HG02840 (cell line): ENCODE results near the gene ALG14.
"Not testable (repeated sequence)": the region's sequence is repeated elsewhere in the genome, so short reads cannot be mapped to it uniquely, and the experiment has no call there.

Experiments
- ATAC-seq: cut with Tn5 transposase; IDR thresholded peaks from one replicate; pipeline ENCODE4 v1.9.1; 2021; ENCODE audit warnings: mild to moderate bottlenecking, moderate library complexity, moderate number of reproducible peaks; ENCODE audit not compliant: unreplicated experiment, low FRiP score

The ALG14 gene

DNA sequence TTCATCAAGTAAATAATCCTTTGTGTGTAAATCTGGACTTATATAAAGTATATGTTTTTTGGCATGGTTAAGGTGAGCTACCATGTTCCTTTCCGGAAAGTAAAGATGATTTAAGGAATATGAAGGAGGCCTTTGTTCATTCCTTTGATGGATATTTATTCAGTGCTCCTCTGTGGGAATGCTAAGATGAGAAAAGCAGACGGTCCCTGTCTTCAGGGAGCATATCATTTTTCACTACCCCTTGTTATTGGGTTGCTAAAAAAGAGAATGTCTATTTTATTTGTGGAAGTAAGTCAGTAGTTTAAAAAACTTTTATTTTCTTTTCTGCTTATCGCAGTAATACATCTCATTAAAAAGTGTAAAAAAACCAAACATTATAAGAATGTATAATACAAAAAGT is 110.8 kb downstream of the ALG14 start:
- ATAC-seq, result no peak

- no peak for ATAC-seq
These were observed 111.2 kb downstream of the ALG14 start for GRCh38 chr1:94961582-94961981.

DNA sequence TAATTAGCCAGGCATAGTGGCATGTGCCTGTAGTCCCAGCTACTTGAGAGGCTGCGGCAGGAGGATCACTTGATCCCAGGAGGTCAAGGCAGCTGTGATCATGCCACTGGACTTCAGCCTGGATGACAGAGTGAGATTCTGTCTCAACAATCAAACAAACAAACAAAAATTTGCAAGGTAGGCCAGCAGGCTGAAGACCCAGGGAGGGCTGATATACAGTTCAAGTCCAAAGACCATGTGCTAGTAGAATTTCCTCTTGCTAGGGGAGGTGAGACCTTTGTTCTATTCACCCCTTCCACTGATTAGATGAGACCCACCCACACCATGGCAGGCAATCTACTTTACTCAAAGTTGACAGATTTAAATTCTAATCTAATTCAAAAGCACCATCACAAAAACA is 114.7 kb downstream of the ALG14 start:
- ATAC-seq, result no peak

- no peak for ATAC-seq
These were observed 116.8 kb downstream of the ALG14 start for GRCh38 chr1:94955767-94956632.

DNA sequence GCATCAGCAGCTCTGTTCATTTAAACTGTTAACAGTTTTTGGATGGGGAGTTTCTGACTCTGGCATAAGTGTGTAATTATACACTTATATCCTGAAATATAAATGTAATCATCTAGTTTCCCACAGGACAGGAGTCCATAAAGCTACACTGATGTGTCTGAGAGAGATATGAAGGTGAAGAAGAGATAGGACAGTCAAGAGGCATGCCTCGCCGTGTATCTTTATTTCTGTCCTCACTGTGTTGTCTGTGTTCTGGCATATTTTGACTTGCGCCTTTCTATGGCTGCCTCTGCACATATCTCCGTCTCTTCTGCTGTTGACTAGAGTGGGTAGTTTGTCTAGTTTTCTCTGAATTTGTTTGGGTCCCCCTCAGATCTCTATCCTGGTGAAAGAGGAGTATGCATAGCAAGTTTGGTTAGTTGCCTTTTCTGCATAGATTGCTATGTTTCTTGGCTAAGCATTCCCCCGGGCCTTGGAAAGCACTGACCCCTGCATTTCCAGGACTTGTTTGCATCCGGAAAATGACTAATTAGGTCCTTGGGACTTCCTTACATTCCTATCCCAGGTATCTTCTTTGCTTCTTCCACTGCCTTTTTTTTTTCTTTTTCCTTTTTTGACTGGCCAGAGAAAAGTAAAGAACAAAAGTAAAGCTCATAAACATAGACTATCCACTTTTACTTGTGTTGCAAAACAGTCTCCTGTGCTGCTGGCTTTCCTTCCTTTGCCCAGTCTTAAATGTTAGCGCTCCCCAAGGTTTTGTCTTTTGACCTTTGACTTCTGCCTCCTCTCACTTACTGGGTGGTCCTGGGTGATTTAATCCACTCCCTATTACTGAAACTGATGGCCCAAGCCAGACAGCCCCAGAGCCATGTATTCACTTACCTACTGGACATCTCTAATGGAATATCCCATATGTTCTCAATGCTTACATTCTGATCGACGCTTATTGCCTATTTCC is 118.2 kb downstream of the ALG14 start:
- ATAC-seq, result no peak

GRCh38 chr1:94953746-94954145 is 119.0 kb downstream of the ALG14 start:
- no peak for ATAC-seq

DNA sequence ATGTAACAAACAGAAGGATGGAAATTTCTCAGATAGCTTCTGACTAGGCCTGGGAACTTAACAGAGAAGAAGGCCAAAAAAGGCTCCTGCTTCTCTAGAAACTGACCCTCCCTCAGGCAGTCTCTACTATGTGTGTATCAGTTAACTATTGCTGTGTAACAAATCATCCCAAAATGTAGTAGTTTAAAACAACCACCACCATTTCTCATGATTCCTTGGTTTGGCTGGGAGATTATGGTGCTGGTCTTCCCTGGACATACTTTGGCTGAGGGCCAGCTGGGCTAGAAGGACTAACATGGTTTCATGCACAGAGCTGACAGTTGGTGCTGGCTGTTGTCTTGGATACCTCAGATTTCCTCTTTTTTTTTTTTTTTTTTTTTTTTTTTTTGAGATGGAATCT is 119.6 kb downstream of the ALG14 start:
- ATAC-seq, result no peak

DNA sequence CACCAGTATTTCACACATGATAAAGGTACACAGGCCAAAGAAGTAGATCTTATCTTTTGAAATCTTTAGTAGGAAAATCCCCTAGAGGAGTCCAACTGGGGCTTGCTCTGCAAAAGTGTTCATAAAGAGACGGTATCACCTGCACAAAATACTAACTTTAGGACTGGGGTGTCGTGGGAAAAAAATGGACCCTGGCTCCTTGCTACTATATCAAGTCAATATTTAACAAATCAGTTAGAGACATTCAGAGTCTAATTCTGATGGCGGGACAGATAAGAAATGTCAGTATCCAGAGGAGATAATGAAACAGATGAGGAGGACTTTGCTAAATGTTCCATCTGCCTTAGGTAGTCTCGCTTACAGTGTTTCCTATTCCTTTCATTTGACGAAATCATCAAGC is 120.2 kb downstream of the ALG14 start:
- ATAC-seq, result no peak

DNA sequence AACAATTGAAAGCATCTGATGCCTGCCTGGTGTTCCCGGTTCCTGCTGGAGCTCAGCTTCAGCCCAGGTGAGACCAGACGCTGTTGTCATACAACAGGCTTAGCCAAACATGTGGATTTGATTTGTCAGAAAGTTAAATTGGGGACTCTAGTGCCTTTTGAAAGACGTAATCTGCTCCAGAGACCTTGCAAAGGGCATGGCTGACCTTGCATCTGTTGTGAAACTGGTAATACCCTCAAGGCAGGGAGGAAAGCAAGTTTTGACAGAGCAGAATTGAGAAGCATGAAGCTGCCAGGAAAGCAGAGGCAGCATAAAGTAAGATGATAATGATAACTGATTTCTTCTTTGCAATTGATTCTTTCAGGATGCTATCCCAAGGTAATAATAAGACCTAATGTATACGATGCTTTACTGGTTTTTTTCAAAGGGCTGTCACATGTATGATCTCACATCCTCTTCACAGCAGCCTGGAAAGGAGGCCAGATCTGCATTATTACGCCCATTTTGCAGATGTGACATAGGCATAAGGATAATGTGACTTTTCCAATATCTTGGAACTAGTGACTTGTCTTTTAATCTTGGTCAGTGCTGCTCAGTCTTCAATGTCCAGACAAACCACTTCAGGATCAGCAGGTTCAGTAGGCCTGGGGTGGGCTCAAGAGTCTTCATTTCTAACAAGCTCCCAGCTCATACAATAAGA is 121.1 kb downstream of the ALG14 start:
- ATAC-seq, result no peak

- no peak for ATAC-seq
These were observed 121.7 kb downstream of the ALG14 start for GRCh38 chr1:94951046-94951445.

- ATAC-seq, result no peak
These were observed 122.8 kb downstream of the ALG14 start for GRCh38 chr1:94949681-94950661.

- ATAC-seq, result no peak
These were observed 125.3 kb downstream of the ALG14 start for GRCh38 chr1:94947437-94947836.

DNA sequence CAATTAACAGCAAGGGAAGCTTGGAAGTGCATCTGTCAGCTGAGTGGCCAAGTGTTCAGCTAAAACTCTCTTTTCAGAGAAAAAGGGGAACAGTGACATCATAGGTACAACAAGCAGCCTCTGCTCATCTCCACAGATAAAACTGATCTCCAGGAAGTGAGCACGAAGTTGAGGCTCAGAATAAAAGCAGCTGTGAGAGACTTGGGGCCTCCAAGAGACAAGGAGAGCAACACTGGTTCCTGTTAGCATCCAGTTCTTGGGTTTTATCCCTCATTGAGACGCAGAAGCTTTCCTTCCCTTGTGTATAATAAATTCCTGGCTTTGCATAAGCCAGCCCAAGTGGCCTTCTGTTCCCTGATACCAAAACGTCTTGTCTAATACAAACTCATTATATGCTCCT is 125.9 kb downstream of the ALG14 start:
- no peak for ATAC-seq

GRCh38 chr1:94942171-94943128 is 130.3 kb downstream of the ALG14 start:
- ATAC-seq, result no peak

DNA sequence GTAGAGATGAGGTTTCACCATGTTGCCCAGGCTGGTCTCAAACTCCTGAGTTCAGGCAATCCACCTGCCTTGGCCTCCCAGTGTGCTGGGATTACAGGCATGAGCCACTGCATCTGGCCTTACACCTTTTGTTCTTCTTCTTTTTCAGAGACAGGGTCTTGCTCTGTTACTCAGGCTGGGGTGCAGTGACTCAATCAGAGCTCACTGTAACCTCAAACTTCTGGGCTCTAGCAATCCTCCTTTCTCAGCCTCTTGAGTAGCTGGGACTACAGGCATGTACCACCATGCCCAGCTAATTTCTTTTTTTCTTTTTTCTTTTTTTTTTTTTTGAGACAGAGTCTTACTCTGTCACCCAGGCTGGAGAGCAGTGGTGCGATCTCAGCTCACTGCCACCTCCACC is 131.3 kb downstream of the ALG14 start:
- not testable (repeated sequence) for ATAC-seq

GRCh38 chr1:94940738-94941137 is 132.0 kb downstream of the ALG14 start:
- no peak for ATAC-seq

DNA sequence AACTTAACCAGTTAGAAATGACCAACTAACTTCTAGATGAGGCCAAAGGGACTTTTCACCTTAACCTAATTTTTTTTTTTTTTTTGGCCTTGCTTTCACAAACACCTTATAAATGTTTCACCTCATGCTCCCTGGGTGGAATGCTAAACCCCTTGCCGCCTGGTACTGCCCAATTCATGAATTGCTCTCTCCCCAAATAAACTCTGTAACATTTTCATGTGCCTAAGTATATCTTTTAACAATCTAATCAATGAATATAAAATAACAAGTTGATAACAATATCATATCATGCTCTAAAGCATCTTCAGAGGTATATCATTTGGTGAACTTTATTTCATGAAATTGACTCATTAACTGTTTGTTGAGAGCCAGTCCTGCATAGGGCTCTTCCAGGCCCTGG is 134.9 kb downstream of the ALG14 start:
- ATAC-seq, result no peak

DNA sequence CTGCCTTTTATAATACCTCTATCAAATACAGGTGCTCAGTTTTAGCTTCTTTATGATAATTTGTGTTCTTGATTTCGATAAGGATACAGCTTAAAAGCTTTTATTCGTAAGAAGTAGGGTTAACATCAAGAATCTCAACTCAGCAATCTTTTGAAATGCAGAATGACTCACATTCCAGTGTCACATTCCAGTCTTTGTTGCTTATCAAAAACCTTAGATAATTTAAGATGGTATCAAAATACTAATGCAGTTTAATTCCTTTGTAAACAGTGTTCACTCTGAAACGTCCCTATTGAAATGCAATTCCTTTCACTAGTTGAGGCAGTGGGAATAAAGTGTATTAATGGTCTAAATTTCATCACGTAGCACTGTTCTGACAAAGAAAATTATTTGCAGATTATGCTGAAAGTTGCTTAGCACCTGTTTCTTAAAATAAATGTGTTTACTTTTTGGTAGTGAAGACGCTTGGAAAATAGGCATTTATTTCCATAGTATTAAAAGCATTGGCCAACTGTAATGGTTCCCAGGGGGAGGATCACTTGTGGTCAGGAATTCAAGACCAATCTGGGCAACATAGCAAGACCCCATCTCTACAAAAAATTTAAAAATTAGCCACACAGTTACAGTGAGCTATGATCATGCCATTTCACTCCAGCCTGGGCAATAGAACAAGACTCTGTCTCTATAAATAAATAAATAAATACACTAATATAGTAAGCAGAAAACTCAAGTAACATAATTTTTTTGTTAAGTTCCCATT is 135.7 kb downstream of the ALG14 start:
- ATAC-seq, result no peak
